HG02852 (cell line): ENCODE results near the gene RGS4.

Source experiments
- ATAC-seq: cut with Tn5 transposase; IDR thresholded peaks from one replicate; pipeline ENCODE4 v1.9.1; 2021; ENCODE audit warnings: mild to moderate bottlenecking, moderate library complexity; ENCODE audit not compliant: unreplicated experiment

The RGS4 gene

DNA sequence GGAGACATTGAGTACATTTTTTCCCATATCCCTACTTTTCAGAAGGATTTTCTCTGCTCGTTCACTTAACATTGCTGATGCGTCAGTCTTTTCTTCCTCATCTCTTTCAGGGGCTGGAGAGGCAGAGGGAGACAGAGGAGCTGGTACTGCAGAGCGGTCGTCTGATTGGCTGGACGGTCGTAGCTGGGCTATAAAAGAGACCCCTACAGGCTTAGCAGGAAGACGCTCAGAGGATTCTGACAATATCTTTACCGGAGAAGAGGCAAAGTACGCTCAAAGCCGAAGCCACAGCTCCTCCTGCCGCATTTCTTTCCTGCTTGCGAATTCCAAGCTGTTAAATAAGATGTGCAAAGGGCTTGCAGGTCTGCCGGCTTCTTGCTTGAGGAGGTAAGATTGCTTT, at the start of gene RGS4:
Gene RGS4, plus strand, starts transcription at position 220 of the 400 bp plus-strand sequence. Its CDS starts 124 bp downstream, at position 344.
- no peak for ATAC-seq

DNA sequence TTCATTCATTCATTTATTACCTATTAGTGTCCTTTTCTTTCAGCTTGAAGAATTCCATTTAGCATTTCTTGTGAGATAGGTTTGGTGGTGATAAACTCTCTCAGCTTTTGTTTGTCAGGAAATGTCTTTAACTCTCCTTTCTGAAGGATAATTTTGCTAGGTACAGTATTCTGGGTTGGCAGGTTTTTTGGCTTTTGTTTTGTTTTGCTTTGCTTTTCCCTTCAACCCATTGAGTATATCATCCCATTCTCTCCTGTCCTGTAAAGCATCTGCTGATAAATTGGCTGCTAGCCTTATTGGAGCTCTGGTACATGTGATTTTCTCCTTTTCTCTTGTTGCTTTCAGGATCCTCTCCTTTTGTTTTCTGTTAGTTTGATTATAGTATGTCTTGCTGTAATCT, 47.0 kb upstream of the RGS4 start:
- ATAC-seq: no peak

DNA sequence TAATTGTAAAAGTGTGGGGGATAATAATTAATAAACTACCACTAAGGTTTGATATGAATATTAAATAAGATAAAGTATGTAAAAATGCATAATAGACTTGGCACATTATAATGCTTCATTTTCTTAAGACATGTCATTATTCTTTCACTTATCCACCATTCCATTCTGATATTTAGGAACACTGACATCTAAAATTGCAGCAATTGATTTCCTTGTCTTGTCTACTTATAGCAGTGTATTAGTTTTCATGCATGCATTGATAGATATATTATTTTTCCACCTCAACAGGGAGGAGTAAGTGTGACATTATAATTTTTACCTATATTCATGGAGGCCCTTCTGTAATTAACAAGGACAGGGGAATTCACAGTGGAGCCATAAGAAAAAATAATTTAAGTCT, 41.6 kb upstream of the RGS4 start:
- ATAC-seq: no peak

DNA sequence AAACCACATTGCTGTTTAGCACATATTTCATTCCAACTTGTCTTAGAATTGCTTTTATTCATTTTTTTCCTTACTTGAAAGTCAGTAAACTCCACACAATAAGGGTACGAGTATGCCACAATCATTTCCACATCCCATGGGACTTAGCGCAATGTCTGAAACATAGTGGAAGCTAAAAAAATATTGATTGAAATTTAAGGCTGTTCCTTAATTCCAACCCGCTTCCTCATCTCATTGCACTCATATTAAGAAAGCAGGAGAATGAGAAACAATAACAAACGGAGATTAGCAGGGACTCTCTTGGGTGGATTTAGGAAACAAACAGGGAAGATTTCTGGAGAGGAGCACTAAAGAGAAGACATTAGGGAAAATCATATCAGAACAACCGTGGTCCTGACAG, 39.3 kb upstream of the RGS4 start:
- no peak for ATAC-seq

DNA sequence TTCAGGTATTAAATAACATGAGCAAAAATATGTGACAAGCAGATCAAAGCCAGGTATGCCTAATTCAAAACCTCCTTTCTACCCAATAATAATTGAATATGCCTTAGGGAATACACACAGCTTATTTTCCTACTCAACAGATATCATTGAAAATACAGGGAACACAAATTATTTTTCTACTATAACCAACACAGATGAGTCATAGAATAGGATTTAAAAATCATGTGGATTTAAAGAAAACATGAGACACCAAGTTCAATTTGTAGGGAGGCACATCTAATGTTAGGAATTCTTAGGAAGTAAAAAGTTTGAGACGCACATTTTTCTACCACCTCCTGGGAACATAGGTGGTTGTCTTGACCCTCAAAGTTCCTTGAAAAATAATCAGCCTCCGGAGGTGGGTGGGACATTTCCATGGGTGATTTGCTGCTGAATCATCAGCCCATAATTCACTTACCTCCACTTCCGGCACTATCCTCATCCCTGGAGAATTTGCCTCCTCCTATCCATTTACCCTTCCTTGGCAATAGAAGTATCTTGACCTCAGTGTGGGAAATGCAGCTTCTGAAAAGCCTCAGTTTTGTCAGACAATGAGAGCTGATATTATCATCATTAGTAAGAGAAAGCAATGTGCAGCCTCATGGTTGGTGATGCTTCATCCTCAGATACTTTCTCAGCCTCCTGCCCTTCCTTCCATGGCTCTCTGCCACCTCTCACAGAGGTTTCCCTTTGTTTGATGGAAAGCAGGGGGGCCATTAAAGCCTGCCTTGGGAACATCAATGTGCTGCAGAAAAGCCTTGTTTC, 33.5 kb upstream of the RGS4 start:
- no peak for ATAC-seq

DNA sequence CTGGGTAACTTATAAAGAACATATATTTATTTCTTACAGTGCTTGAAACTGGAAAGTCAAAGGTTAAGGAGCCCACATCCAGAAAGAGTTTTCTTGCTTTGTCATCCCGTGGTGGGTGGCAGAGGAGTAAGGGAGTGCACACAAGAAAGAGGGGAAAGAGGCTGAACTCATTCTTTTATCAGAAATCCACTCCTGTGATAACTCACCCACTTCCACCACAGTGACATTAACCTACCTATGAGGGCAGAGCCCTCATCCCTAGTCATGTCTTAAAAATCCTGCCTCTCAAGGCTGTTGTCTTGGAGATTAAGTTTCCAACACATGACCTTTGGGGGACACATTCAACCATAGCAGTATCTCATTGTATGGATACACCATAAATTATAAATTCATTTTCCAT, 32.5 kb upstream of the RGS4 start:
- ATAC-seq: no peak

DNA sequence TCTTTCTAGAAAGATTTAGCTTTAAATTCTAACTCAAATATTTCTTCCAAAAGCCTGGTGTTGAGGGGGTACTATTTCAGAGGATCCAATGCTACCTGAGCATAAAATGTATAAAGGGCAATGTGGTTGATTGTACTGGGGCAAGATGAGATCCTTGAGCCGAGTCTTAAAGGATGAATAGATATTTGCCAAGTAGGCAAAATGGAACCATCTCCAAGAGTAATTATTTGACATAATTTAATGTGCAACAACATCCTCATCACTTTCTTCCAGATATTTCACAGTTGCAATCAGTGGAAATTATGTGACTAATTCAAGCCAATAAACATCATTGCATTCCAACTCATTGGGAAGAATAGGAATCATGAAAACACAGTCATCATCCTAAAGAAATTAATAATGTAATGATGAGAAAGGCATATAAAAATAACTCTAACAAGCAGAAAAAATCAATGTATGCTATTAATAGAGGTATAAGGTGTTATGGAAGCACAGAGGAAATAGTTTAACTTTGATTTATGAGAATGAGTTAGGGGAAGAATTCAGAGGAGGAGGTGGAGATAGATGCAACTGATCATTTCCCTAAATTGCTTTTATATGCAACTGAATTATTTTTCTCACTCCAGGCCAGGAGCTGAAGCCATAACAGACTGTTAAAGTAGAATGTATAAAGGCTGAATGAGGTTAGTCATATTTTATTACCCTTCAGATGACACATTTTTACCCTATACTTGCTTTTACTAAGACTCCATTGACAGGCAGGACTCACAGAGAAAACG, 30.0 kb upstream of the RGS4 start:
- ATAC-seq: no peak

DNA sequence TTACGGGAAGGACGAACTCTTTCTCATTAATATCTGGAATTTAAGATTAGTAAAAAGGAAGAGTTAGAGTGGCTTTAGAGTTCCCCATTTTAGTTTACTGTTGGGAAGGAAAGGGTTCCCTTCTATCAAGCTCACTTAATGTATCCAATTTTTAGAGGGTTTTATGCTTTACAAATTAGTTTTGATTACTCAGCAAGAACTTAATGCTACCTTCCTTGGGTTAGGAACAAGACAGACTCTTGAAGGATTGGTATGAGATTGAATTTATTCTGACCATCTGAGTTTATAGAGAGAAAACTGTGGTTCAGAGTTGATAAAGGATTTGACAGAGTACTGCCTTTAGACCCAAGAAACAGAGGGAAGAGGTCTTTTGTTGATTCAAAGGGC, 29.5 kb upstream of the RGS4 start:
- ATAC-seq: no peak

DNA sequence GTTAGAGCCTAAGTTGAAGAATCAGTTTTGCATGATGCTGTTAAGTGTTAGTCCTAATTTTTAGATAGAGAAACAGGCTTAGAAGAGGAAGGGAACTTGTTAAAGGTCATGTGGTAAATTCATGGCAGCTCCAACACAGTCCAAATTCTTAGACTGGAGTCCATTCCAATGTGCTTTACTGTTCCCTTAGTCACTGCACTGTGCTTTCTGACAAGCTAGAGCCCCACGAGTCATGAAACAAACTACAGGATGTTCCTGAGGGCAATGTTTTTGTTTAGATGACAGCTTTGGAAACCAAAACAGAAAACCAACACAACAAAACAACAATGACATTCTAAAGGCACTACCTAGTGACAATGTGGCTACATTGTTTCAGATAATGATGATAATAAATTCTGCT, 23.1 kb upstream of the RGS4 start:
- ATAC-seq: no peak

DNA sequence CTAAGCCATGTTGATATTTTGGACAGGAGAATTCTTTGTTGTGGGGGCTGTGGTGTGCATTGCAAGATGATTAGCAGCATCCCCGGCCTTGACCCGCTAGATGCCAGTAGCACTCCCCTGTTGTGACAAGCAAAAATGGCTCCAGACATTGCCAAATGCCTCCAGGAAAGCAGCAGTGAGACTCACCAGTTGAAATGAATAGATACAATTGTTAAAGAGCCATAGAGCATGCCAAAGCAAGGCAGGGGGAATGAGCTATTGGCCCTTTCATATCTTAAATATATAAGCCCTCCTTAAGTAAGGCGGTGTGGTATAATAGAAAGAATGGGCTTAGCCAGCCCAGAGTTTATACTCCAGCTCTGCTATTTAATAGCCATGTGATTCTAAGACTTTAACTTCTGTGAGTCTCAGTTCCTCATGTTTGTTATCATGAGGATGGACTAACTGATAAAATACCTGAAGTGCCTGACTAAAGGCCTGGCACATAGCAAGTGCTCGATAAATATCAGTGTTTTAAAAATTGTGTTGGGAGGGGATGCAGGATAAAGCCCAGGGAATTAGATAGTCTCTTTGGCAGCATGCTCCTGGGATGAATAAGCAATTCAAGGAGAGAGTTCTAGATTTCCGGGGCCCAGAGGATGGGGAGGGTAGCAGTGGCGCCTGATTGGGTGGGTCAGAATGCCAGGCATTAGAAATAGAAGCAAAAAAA, 21.1 kb upstream of the RGS4 start:
- ATAC-seq: no peak

DNA sequence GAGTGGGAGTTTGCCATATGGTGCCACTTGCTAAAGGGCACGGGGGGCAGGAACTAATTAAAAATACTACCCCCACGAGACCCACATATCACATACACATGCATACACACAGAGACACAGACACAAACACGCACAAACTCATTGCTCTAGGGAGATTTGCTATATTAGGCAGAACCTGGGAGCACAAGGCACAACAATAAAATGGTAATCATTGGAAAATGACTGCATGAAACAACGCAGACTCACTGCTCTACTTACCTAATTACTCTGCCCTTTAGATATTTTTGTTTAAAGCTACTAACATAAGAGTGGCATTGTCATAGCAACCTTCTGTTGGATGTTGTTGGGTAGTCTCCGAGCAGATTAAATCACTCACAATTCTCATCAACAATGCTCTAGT, 20.3 kb upstream of the RGS4 start:
- ATAC-seq: no peak

DNA sequence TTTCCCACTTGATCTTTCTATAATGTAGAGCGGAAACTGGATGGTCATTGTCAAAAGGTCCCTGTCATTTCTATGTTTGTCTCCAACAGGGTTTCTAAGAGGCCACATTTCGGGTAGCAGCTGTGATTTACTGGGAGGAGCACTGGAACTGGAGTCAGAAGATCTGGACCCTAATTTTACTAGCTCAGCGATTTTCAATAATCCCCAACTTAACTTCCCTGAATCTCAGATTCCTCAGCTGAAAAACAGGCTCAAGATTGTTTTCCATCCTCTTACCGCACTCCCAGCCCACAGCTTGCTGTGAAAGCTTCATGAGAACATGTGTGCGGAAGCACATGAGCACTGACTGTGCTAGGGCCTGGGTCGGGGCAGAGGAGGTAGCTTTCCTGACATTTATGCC, 19.9 kb upstream of the RGS4 start:
- ATAC-seq: no peak

DNA sequence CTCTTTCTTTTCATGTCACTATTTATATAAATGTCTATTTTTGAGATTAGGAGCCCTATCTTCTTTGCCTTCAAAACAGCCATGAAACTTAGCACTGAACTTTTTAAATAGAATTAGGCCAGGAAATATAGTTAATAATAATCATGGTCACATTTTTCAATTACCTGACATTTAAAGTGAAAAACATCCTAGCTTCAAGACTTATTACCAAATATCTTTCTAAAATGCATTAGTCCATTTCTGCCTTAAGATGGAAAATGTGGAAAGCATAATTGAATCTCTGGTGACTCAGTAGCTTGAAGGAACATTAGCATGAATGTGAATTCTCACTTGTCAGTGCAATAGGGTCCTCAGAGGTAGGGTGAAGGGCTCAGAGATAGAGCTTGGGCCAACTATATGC, 18.7 kb upstream of the RGS4 start:
- ATAC-seq: no peak

DNA sequence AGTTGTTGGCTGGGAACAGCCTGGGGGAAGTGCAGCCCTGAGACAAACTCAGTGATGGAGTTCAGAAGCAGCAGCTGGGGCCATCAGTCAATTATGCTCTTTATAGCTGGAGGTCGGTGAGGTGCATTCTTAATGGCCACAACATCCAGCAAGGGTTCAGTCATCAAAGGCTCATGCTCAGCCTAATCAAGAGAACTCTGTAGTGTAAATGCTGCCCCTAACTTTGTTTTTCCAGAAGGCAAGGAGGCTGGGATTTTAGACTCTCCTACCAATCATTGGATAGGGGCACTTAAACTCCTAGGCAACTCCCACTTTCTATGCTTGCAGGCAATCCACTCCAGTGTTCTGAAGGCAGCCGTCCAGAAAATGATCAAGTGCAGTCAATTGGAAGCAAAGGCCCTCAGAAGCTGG, 15.0 kb upstream of the RGS4 start:
- no peak for ATAC-seq

DNA sequence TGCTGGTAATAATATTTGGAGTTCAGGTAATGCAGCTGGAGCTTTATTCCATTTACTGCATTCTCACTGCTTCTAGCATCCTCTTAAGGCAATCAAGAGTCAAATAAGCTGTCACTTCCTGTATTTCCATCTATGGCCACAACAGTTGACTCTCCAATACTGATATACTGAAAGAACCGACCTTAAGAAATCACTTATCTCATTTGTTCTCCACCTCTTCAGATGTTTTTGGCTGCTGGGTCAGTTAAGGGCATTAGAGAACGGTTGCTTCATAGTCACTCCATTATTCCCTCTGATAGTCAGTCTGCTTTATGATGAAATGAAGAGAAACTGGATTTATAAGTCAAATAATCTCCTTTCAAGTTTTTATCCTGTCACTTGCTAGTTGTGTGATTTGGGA, 14.2 kb upstream of the RGS4 start:
- ATAC-seq: no peak

DNA sequence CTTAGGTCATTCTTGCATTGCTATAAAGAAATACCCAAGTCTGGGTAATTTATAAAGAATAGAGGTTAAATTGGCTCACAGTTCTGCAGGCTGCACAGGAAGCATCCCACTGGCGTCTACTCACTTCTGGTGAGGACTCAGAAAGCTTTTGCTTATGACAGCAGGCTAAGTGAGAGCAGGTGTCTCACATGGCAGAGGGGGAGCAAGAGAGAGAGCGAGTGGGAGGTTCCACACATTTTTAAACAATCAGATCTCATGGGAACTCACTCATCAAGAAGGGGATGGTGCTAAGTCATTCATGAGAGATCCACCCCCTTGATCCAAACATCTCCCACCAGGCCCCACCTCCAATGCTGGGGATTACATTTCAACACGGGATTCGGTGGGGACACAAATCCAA, 13.6 kb upstream of the RGS4 start:
- ATAC-seq: no peak

DNA sequence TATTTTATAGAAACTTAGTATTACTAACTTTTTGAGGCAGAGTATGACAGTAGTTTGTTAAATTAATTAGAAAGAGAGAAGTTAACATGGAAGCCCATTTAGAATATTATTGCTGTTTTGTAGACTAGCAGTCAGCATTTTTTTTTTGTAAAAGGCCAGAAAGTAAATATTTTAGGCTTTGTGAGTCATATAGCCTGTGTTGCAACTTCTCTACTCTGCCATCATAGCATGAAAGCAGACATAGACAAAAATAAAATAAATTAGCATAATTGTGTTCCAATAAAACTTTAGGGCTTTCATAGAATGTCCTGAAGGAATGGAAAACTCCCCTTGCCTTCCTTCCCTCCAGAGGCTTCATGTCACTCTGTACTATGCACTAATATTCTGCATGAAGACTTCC, 12.3 kb upstream of the RGS4 start:
- no peak for ATAC-seq

DNA sequence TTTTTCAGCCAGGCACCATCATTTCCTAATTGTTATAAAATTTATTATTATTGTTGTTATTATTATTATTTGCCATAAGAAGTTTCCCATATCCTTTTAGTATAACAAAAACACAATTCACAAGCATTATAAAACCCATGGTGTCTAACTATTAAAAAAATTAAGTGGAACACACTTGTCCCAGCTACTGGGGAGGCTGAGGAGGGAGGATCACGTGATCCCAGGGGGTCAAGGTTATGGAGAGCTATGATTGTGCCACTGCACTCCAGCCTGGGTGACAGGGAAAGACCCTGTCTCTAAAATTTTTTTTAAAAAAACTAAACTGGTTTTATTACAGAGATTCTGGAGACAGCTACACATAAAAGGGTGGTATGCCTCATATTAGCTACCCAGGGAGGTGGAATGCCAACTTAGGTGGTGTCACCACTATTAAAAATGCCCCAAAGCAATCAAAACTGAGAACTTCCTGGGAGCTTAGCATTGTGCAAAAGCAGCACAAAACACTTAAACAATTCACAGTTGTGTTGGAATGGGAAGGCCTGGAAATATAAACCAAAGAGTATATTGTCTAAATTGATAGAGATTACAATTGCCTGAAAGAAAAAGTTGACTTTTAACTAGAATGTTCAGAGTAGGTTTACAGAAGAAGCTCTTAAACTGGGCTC, 8.7 kb upstream of the RGS4 start:
- no peak for ATAC-seq

DNA sequence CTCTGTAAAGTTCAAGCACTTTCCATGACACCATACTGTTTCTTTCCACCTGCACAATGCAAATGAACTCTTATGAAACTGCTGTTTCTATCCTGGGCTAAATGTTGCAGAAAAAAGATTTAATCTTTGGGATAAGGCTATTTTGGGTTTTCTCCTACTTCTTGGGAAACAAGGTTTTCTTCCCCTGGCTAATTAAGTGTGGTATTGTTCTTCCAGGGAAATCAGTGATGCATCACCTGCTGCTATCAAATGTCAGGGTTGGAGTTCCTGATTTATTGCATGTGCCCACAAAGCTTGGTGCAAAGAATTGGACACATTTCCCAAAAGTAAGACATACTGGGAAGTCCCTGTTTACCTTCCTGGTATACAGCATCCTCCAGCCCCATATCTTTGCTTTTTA, 6.0 kb upstream of the RGS4 start:
- ATAC-seq: no peak

DNA sequence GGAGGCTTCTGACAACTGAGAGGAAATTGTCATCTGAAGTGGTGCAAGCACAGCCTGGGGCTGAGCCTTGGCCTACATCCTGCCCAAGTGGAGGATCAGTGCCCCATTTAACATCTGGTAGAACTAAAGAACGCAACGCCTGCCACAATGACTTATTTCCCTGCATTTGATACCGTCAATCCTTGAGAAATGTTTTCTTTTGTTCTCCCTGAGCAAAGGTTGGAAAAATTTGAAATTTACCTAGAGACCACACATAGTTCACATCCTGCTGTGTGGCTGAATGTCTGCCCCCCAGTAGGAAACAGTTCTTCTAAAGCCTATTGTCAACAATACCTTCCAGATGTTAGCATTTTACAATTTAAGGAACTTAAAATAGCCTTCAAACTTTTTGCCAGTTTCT, 5.6 kb upstream of the RGS4 start:
- no peak for ATAC-seq

DNA sequence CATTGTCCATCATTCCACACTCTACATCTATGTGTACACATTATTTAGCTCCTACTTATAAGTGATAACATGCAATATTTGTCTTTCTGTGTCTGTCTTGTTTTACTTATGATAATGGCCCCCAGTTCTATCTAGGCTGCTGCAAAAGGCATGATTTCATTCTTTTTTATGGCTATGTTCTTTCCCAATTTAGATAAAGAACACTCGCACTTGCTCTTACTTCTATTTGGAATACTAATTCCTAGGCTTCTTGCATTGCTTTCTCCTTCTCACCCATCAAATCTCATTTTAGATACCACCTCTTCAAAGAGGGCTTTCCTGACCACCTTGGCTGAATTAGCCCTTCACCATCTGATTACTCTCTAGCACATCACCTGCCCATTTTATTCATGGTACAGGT, 3.0 kb upstream of the RGS4 start:
- ATAC-seq: no peak
